Melanocyte of skin (primary cell): ENCODE measurements around the gene LY6G5B. TPM values are rescaled to one million over a fixed set of nuclear protein-coding genes. Genes with fewer than 3 reads are reported as not detected.

Source experiments
- total RNA-seq, 2 donors: library from RNA; depleted of rRNA; stranded (reverse); fragments of >200 nt; gene quantifications; 2 replicates each; pipeline ENCODE4 v1.2.3, GENCODE V29; 2012

The LY6G5B gene
- 1 to 10 TPM in 1 of 2 donors, under 1 TPM in 1; 1.00 to 2.1 TPM for total RNA-seq

GRCh38 chr6:31669676-31670075, at the start of gene LY6G5B:
LY6G5B (plus strand) TSS chr6:31669976; CDS start chr6:31670951, 975 bp downstream.

GRCh38 chr6:31620586-31621319, 49.0 kb upstream of the LY6G5B start, which contains the start of gene PRRC2A:
PRRC2A (plus strand) TSS chr6:31620715; CDS start chr6:31622790, 2,075 bp downstream.

GRCh38 chr6:31655349-31656237, 14.2 kb upstream of the LY6G5B start, which contains the start of gene APOM:
APOM (plus strand) TSS chr6:31655894; CDS start chr6:31655967, 73 bp downstream.

GRCh38 chr6:31660381-31661261, 9.2 kb upstream of the LY6G5B start, which contains the start of gene C6orf47:
C6orf47 (minus strand) TSS chr6:31660778; CDS start chr6:31659947, 831 bp downstream.

GRCh38 chr6:31664790-31665500, 4.8 kb upstream of the LY6G5B start, which contains the start of gene GPANK1:
GPANK1 (minus strand) TSS chr6:31664997; CDS start chr6:31664478, 519 bp downstream.

GRCh38 chr6:31665501-31666336, 4.1 kb upstream of the LY6G5B start, which contains the start of gene CSNK2B:
CSNK2B (plus strand) TSS chr6:31666080; CDS start chr6:31666832, 752 bp downstream.

GRCh38 chr6:31680226-31681134, 10.7 kb downstream of the LY6G5B start, which contains the start of gene LY6G5C:
LY6G5C (minus strand) TSS chr6:31681067; CDS start chr6:31680373, 694 bp downstream.

GRCh38 chr6:31702819-31703716, 33.3 kb downstream of the LY6G5B start, which contains the start of gene ABHD16A:
ABHD16A (minus strand) TSS chr6:31703324; CDS start chr6:31703281, 43 bp downstream.

GRCh38 chr6:31706599-31706998, 36.8 kb downstream of the LY6G5B start, which contains the start of gene LY6G6F:
LY6G6F (plus strand) TSS chr6:31706866; CDS start chr6:31706907, 41 bp downstream.

GRCh38 chr6:31715022-31715958, 45.5 kb downstream of the LY6G5B start, which contains the start of gene LY6G6D:
LY6G6D (plus strand) TSS chr6:31715348; CDS start chr6:31715356, 8 bp downstream.

GRCh38 chr6:31721351-31722020, 51.7 kb downstream of the LY6G5B start, which contains the start of gene LY6G6C:
LY6G6C (minus strand) TSS chr6:31721746; CDS start chr6:31721679, 67 bp downstream.

